ENCODE results near the gene SLC5A11.
A peak's percentile ranks its signal among the peaks of the same experiment; 100 is the strongest.

The SLC5A11 gene

DNA sequence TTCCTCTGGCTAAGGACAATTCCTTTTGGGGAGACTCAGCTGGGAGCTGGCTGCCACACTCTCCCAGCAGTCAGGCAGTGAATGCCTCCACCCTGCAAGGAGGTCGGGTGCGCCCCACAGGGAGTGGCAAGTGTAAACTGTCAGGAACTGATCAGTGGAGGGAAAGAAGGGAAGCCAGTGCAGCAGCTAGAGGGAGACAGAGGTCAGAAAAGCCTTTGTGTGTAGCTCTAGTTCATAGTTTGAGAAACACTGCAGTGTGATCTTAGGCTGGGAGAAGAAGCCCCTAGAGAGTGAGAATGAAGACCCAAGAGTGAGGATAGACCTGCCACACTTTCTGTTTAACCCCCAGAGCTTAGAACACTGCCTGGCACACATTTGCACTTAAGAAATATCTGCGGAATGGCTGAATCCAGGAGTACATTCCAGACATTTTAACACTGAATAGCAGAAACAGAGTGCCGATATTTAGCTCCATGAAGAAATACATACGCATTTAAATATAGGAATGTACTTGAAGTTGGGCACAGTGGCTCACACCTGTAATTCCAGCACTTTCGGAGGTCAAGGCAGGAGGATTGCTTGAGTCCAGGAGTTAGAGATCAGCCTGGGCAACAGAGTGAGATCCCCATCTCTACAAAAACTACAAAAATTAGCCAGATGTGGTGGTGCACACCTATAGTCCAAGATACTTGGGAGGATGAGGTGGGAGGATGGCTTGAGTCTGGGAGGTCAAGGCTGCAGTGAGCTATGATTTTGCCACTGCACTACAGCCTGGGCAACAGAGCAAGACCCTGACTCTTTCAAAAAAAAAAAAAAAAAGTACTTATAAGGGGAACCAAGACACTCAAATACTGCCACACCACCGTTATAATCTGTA is 11.1 kb upstream of the SLC5A11 start:
- TF ChIP-seq, protein P1, sequence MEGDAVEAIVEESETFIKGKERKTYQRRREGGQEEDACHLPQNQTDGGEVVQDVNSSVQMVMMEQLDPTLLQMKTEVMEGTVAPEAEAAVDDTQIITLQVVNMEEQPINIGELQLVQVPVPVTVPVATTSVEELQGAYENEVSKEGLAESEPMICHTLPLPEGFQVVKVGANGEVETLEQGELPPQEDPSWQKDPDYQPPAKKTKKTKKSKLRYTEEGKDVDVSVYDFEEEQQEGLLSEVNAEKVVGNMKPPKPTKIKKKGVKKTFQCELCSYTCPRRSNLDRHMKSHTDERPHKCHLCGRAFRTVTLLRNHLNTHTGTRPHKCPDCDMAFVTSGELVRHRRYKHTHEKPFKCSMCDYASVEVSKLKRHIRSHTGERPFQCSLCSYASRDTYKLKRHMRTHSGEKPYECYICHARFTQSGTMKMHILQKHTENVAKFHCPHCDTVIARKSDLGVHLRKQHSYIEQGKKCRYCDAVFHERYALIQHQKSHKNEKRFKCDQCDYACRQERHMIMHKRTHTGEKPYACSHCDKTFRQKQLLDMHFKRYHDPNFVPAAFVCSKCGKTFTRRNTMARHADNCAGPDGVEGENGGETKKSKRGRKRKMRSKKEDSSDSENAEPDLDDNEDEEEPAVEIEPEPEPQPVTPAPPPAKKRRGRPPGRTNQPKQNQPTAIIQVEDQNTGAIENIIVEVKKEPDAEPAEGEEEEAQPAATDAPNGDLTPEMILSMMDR (IDR thresholded peaks at IDR 0.05; ENCODE audit: control extremely low read depth, extremely low read depth, low read depth, missing control alignments): peak; percentile 62
- POLR2A ChIA-PET: interaction anchor here (0.7 kb wide), 1 partner anchor 77 kb away, joined by 3 read pairs; no protein-coding TSS in a partner anchor
- peak; percentile 52 for DNase-seq (ENCODE audit: extremely low spot score)
- CTCF ChIA-PET: interaction anchor here (0.7 to 1.8 kb wide), 7 partner anchors 9 to 392 kb away, joined by 3 to 10 read pairs (median 3); no protein-coding TSS in a partner anchor

DNA sequence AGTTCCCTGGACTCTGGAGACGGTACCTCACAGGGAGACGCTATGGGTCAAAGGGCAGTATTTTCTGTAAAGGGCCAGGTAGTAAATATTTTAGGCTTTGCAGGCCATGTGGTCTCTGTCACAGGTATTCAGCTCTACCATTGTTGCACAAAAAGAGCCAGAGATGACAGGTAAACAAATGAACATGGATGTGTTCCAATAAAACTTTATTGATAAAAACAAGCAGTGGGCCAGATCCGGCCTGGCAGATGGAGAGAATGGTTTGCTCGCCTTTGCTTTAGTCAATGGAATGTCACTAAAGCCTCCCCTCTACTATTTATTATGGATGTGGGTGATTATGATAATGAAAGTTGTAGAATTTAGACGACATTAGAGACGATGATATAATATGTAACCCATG is 8.9 kb upstream of the SLC5A11 start:
- POLR2A ChIA-PET: interaction anchor here (0.7 kb wide), 1 partner anchor 367 kb away, joined by 6 read pairs; no protein-coding TSS in a partner anchor
- DNase-seq (ENCODE audit: extremely low spot score): no peak
- CTCF ChIA-PET: no interaction called here
- TF ChIP-seq, protein P1 (IDR thresholded peaks at IDR 0.05; ENCODE audit: control extremely low read depth, extremely low read depth, low read depth, missing control alignments): no peak

DNA sequence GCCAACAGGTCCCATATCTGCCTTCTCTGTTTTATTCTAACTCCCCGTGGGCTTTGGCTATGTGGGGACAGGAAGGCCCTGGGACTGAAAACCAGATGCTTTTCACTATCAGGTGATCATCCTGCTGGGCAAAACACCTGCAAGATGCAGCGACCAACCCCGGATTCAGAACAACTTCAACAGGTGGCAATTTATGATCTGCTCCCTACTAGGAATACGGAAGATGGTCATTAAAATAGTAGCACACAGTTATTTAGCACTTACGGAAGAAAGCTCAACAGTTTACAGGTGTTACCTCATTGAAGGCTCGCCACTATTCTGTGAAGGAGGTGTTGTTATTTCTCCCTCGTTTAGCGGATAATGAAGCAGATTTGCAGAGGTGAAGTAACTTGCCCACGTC is 7.8 kb upstream of the SLC5A11 start:
- CTCF ChIA-PET: interaction anchor here (1.4 kb wide), 1 partner anchor 12 kb away, joined by 3 read pairs; no protein-coding TSS in a partner anchor
- no peak for DNase-seq (ENCODE audit: extremely low spot score)
- POLR2A ChIA-PET: no interaction called here
- TF ChIP-seq, protein P1 (IDR thresholded peaks at IDR 0.05; ENCODE audit: control extremely low read depth, extremely low read depth, low read depth, missing control alignments): no peak

DNA sequence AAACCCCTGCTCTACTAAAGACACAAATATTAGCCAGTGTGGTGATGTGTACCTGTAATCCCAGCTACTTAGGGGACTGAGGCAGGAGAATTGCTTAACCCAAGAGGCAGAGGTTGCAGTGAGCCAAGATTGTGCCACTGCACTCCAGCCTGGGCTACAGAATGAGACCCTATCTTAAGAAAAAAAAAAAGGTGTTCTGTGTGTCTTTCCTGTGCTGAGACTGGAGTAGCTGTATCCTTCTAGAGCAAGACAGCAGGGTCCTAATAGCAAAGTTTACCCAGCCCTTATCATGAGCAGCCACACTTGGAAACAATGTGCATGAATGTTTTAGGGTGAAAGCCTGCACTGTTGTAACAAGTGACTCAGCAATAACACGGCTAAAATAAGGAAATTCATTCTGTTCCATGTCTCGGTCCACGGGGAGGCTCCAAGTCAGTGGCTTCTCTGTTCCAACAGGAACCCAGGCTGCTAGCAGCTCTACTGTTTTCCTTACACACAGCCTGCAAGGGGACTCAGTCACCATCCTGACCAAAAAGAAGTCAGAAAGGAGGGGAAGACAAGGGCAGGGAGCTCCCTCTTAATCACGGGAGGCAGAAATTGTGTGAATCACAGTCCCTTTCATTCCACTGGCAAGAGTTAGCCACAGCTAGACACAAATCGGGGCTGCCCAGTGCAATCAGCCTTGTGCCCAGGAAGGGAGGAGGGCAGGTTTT is 7.1 kb upstream of the SLC5A11 start:
- no peak for DNase-seq (ENCODE audit: extremely low spot score)
- TF ChIP-seq, protein P1 (IDR thresholded peaks at IDR 0.05; ENCODE audit: control extremely low read depth, extremely low read depth, low read depth, missing control alignments): no peak
- POLR2A ChIA-PET: no interaction called here
- CTCF ChIA-PET: interaction anchor here (1.4 kb wide), 1 partner anchor 12 kb away, joined by 3 read pairs; no protein-coding TSS in a partner anchor

DNA sequence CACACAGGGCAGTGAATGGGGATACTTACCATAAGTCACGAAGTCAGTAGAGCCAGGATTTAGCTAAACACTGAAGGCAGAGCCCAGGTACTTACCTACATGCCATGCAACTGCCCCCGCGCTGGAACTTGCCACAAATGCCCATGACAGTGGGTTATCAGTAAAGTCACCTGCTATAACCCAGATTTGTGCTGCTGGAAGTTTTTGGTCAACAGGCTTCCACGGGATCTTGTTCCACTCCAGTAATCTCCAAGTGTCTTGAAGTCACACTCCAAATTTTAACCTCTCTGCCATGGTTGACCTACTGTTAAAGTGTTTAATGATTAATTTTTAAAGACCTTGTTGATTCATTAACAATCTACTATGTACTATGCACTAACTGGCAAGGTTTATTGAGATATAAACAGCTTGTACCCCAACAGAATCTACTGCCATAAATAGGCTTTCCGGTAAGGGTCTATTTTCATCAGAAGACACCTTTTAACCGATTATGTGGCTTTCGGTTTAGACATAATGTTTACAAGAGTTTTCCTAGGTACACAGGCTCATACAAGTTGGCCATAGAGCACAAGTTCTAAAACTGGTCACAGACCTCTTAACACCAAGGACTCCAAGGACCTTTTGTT is 6.3 kb upstream of the SLC5A11 start:
- POLR2A ChIA-PET: no interaction called here
- CTCF ChIA-PET: interaction anchor here (1.4 kb wide), 1 partner anchor 13 kb away, joined by 3 read pairs; no protein-coding TSS in a partner anchor
- no peak for DNase-seq (ENCODE audit: extremely low spot score)
- TF ChIP-seq, protein P1 (IDR thresholded peaks at IDR 0.05; ENCODE audit: control extremely low read depth, extremely low read depth, low read depth, missing control alignments): no peak

DNA sequence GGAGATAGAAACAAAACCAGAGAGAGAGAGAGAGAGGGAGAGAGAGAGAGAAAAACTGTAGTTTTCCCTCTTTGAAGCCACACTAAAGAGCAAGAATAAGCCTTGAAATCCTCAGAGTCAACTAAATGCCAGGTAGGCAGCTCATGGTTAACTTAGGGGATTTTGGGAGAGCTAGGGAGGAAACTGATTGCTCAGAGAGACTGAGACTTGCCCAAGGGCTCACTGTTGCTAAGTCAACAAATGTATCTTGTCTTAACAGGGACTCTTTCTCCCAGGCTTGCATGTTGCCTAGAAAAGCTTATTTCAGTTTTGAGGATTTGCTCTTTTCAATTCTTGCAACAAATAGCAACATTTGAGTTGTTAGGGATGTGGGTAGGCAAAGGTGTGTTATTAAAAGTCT is 4.5 kb upstream of the SLC5A11 start:
- POLR2A ChIA-PET: interaction anchor here (0.6 kb wide), 1 partner anchor 16 kb away, joined by 7 read pairs; no protein-coding TSS in a partner anchor
- CTCF ChIA-PET: no interaction called here
- no peak for DNase-seq (ENCODE audit: extremely low spot score)
- TF ChIP-seq, protein P1 (IDR thresholded peaks at IDR 0.05; ENCODE audit: control extremely low read depth, extremely low read depth, low read depth, missing control alignments): no peak
